NCI-H226 (cell line): Measurements from ENCODE around the gene FBLN2.

Source experiments
- DNase-seq: peaks from one replicate; pipeline ENCODE4 v3.0.0-alpha.2; 2015

The FBLN2 gene

GRCh38 chr3:13583251-13584180 lies 34.6 kb downstream of the FBLN2 start:
- no peak for DNase-seq

- DNase-seq = no peak
These were observed 35.5 kb downstream of the FBLN2 start for GRCh38 chr3:13584427-13584891.

- DNase-seq = no peak
These were observed 36.0 kb downstream of the FBLN2 start for GRCh38 chr3:13584901-13585300.

- no peak for DNase-seq
These were observed 38.5 kb downstream of the FBLN2 start for GRCh38 chr3:13587442-13587841.

- DNase-seq = no peak
These were observed 39.3 kb downstream of the FBLN2 start for GRCh38 chr3:13588221-13588701.

- DNase-seq = no peak
These were observed 40.1 kb downstream of the FBLN2 start for GRCh38 chr3:13588993-13589392.

- no peak for DNase-seq
These were observed 42.1 kb downstream of the FBLN2 start for GRCh38 chr3:13590841-13591520.

GRCh38 chr3:13593615-13594014 lies 44.7 kb downstream of the FBLN2 start:
- no peak for DNase-seq

GRCh38 chr3:13594146-13594545 lies 45.2 kb downstream of the FBLN2 start:
- no peak for DNase-seq

- DNase-seq = no peak
These were observed 46.1 kb downstream of the FBLN2 start for GRCh38 chr3:13594991-13595421.

- DNase-seq = no peak
These were observed 46.6 kb downstream of the FBLN2 start for GRCh38 chr3:13595485-13595884.

- DNase-seq = no peak
These were observed 47.7 kb downstream of the FBLN2 start for GRCh38 chr3:13596426-13597205.

GRCh38 chr3:13597661-13598060 lies 48.7 kb downstream of the FBLN2 start:
- DNase-seq = no peak

GRCh38 chr3:13598201-13598600 lies 49.3 kb downstream of the FBLN2 start:
- no peak for DNase-seq

- peak; percentile 71 for DNase-seq
These were observed 50.3 kb downstream of the FBLN2 start for GRCh38 chr3:13598926-13599886.

- no peak for DNase-seq
These were observed 51.0 kb downstream of the FBLN2 start for GRCh38 chr3:13599887-13600450.

- DNase-seq = peak; percentile 99
These were observed 52.2 kb downstream of the FBLN2 start for GRCh38 chr3:13600950-13601691.

- no peak for DNase-seq
These were observed 52.8 kb downstream of the FBLN2 start for GRCh38 chr3:13601692-13602080.

GRCh38 chr3:13605555-13605954 lies 56.6 kb downstream of the FBLN2 start:
- no peak for DNase-seq

- no peak for DNase-seq
These were observed 59.1 kb downstream of the FBLN2 start for GRCh38 chr3:13607821-13608597.
